ENCODE measurements around the gene HMG20B.

Gene HMG20B

DNA sequence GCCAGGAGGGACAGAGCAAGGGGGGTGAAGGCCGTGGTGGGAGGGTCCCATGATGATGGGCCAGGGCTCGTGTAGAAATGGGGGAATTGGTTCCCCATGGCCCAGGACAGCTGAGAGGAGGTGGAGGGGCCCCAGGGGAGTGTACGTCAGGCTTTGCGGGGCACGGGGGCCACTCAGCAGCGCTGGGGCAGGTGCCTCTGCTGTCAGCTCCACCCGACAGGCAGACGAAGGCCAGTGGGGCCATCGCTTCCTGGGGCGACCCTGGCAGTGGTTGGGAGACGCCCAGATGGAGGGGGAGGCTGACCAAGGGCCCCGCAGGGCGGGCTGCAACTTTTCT, 35.7 kb upstream of the HMG20B start:
- DNase-seq (ENCODE audit: low read depth) = no peak

DNA sequence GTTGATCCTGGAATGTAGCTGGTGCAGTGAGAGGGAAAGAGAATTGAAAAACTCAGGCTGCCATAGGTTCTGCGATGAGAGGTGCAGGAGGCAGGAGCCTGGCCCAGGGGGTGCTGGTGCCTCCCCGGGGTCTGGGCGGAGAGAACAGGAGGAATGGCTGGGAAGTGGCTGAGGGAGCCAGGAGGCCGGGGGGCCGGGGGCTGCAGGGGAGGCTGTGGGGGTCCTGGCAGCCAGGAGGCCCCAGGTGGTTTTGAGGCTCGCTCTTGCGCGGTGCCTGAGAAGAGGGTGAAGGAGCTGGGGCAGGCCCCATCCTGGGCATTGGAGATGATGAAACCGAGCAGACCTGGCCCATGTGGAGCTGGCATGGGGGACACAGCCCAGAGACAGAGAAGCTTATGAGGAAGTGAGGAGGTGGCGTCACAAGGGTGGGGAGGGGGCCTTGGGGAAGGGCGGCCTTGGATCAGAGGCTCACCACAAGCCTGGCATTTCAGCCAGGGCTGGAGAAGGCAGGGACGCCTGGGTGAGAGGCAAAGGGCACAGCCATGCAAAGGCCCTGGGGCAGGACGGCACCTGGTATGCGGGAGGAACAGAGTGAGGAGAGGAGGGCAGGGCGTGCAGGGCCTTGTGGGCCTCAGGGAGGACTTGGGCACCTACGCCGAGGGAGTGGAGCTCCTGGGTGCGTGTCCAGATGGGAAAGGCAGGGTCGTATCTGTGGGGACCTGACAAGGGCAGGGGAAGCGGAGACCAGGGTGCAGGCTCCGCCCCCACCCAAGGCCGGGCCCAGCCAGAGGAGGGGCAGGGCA, 35.1 kb upstream of the HMG20B start:
- DNase-seq (ENCODE audit: low read depth) = no peak

DNA sequence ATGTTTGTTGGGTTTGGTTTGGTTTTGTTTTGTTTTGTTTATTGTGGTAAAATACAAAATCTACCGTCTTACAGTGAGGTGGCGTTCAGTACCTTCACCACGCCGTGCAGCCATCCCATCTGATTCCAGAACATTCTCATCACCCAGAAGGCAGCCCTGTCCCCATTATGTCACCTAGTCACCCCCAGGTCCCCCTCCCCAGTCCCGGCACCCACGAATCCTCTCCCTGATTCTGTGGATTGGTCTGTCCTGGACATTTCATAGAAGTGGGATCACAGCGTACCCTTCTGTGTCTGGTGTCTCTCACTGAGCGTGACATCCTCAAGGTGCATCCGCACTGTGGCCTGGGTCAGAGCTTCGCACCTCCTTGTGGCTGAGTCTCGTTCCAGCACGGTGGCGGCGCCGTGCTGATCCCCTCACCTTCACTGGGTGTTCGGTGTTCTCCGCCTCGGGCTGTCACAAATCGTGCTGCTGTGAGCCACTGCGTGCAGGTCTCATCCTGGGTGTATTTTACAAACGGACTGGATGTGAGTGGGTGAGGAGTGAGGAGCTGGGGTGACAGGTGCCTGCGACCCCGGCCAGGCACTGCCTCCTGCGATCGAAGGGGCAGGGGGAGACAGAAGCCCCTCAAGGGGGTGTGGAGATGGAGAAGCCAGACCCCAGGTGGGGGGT, 34.4 kb upstream of the HMG20B start:
- no peak for DNase-seq (ENCODE audit: low read depth)

DNA sequence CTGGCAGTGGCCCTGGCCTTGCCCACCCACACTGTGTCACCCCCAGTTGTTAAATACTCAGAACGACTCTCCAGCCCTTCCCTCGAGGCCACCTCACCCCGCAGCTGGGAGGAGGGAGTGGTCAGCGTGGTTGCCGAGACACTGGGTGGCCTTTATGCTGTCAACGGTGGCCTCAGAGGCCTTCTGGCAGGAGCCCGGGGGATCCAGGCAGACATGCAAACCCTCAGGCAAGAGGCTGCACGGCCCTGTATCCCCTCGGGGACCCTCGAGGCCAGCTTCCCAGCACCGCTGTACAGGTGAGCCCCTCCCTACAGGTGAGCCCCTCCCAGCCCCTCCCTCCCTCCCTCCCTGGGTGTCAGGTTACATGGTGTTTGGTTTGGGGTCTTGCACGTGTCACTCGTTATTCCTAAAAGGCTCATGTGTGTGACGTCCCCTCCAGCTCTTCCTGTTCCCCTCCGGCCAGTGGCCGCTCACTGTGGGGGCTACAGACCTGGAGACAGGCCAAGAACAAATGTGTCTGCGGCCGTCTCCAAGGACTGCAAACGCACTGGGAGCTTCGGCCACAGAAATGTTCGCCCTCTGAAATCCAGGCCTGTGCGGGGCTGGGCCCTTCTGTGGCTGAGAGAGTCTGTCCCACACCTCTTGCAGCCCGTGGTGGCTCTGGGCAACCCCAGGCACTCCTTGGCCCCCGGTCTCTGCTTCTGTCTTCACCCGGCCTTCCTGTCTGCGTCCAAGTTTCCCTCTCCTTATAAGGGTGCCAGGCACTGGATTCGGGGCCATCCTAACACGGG, 33.6 kb upstream of the HMG20B start, which contains the start of gene TEKTIP1:
Gene TEKTIP1, plus strand, starts transcription at position 210 of the 791 bp plus-strand sequence. Its CDS starts 4 bp downstream, at position 214.
- DNase-seq (ENCODE audit: low read depth) = no peak

DNA sequence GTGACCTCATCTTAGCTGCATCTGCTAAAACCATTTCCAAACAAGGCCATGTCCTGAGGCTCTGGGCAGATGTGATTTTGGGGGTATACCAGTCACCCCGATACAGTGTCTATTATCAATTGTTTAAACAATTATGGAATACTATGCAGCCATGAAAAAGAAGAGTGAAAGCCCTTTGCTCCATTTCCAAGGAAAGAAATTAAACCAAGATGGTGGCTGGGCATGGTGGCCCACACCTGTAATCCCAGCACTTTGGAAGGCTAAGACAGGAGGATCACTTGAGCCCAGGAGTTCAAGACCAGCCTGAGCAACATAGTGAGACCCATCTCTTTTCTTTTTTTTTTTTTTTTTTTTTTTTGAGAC, 33.0 kb upstream of the HMG20B start:
- no peak for DNase-seq (ENCODE audit: low read depth)

DNA sequence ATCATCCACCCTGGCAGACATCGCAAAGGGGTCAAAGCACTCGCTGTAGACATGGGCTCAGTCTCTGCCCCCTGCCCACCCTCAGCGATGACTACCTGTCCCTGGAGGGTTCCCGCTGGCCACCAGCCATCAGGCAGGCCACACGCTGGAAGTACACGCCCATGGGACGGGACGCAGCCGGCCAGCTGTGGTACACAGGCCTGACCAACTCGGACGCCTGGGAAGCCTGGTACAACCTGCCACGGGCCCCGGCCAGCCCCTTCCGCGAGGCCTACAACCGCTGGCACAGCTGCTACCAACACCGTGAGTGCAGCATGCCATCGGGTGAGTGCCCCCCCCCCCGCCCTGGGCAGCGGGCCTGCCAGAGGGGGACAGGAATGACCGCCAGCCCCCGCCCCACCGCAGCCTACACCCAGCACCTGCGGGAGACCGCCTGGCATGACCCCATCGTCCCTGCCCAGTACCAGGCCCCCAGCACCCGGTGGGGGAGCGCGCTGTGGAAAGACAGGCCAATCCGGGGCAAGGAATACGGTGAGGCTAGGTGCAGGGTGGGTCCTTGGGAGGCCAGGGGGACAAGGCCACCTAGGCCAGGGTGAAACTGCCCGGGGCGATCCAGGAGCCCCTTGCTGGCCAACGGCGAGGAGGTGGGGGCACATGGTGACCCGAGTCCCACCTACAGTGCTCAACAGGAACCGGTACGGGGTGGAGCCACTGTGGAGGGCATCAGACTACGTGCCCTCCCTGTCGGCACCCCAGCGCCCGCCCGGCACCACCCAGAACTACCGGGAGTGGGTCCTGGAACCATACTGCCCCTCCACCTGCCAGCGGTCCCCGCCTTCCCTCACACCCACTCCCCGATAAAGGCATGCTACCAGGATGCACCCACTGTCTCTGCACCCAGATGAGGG, 29.3 kb upstream of the HMG20B start:
- no peak for DNase-seq (ENCODE audit: low read depth)

DNA sequence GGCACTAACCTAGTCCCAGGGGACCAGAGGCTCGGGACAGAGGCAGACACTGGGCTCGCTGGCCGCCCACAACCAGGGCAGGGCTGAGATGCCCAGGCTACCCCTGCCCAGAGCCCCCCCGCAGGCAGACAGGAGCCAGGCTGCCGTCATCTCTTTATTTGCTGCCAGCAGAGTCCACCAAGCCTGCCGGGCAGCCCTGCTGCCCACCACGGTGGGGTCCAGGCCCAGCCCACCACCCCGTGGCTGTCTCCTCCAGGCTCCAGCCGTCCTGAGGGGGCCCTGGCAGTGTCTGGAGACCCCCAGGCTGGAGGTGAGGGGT, 28.7 kb upstream of the HMG20B start:
- no peak for DNase-seq (ENCODE audit: low read depth)

DNA sequence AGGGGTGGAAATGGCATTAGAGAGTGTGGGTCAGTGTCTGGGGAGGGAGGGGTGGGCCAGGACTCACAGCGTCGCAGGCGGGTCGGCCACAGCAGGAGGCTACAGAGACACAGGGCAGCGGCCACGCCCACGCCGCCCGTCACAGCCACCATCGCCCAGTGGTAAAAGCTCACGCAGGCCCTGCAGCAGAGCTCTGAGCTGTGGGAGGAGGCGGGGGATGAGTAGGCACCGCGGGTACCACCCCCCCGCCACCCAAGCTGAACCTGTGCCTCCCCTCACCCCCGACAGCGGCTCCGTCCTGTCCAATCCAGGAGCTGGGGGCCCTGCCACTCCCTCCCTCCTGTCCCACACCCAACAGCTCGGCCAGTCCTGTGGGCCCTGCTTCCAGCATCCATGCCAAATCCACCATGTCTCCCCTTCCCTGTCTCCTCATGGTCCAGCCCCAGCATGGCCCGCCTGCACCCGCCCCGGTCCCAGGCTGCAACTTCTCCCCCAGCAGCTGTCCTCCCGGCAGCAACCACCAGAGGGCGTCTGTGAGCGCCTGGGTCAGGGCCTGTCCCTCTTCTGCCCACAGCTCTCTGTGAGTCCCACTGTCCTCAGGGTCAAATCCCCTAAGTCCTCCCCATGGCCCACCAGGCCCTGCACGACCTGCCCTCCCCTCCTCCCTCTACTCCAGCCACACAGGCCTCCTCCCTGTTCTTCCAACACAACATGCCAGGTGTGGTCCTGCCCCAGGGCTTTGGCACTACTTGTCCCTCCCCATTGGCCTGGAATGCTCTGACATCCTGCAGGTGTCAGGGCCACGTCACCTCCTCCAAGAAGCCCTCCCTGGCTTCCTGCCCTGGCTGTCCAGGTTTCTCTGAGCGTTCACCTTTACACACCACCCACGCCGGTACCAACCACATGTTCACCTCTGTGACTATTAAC, 27.7 kb upstream of the HMG20B start:
- DNase-seq (ENCODE audit: low read depth) = peak; percentile 59

DNA sequence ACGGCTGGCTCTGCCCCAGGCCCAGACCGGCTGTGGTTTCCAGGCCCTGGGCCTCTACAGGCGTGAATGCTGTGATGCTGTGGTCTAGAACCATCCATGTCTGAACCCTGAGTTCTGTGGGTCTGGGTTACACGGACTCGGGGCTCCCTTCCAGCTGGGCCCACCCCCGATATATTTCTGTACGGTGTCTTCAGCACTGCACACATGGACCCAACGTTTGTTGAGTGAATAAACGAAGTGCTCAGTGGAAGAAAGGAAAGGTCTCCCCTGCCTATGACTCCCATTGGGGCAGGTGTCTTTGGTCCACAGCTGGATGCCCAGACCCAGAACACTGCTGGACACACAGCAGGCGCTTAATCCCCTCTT, 27.1 kb upstream of the HMG20B start:
- DNase-seq (ENCODE audit: low read depth) = no peak

DNA sequence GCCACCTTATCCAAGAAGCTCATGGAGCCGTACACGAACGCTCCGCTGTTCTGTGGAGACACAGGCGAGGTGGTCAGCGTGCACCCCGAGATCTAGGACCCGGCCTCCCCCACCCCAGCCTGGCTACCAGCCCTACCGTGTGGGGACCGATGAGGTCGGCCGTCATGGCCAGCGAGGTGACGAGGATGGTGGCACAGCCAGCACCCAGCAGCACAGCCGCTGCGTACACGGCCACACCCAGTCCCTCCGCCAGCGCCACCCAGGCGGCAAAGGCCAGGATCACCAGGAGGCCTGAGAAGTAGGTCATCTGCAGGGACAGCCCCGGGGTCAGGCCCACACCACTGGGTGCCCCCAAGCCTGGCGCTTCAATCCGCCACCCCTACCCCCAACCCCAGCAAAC, 26.6 kb upstream of the HMG20B start:
- DNase-seq (ENCODE audit: low read depth) = no peak

DNA sequence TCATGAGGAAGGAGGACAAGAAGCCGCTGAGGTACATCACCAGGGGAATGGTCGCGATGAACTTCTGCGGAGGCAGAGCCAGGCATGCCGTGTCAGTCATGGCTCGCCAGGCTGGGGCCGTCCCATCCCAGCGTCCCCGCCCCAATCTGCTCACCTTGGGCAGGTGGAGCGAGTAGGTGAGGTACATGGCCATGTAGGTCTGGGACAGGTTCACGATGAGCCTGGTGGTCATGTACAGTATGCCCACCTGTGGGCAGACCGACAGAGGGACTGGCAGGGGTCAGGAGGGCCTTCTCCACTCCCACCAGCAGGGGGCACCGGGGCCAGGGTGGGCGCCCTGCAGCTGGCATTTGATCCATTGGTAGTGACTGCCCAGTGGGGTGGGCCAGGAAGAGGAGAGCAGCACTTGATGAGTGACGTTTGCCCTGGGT, 25.4 kb upstream of the HMG20B start:
- peak; percentile 39 for DNase-seq (ENCODE audit: low read depth)

DNA sequence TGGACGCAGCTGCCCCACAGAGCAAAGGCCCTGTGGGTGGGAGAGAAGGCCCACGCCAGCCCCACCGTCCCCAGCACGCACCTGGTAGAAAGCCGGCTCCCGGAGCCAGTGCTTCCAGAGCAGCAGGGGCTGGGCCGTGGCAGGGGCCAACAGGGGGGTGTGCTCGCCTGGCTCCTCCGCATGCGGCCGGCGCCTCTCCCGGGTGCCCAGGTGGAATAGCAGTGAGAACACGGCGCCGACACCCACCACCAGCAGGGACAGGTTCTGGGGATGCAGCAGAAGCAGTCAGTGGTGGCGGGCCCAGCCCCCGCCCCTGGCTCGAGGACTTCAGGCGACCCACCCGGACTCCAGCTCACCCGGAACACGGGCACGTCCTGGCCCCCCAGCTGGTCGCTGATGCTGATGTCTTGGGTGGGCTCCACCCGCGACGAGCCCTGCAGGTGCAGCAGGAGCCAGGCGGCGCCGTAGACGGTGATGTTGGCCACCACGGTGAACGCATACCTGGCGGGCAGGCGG, 24.9 kb upstream of the HMG20B start:
- DNase-seq (ENCODE audit: low read depth) = no peak

DNA sequence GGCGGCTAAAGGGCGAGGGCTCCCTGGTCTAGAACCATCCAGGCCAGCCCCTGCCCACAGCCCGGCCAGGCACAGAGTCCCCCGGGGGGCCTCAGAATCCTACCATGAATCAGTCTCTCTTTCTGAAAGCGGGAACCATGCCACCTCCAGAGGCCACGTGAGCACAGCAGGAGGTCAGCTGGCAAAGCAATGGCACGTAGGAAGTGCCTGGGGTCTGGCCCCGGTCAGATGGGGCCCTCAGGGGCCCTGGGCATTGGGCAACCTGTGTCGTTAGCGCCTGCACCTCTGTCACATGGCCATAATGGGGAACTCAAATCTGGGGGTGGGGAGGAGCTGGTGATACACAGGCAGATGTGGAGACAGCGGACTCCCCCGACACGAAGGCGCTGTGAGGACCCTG, 24.1 kb upstream of the HMG20B start:
- DNase-seq (ENCODE audit: low read depth) = no peak

DNA sequence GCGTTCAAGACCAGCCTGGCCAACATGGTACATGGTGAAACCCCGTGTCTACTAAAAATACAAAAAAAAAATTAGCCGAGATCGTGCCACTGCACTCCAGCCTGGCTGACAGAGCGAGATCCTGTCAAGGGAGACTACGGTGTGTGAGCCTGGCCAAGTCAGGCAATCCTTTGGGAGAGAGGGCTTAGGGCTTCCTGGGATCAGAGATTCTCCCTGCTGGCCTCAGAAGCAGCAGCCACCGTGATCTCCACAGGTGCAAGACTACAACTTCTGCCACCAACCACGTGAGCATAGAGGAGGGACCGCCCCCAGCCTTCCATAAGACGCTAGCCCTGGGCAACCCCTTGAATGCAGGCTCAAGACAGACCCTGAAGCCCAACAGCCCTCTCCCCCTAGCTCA, 22.9 kb upstream of the HMG20B start:
- DNase-seq (ENCODE audit: low read depth) = no peak

DNA sequence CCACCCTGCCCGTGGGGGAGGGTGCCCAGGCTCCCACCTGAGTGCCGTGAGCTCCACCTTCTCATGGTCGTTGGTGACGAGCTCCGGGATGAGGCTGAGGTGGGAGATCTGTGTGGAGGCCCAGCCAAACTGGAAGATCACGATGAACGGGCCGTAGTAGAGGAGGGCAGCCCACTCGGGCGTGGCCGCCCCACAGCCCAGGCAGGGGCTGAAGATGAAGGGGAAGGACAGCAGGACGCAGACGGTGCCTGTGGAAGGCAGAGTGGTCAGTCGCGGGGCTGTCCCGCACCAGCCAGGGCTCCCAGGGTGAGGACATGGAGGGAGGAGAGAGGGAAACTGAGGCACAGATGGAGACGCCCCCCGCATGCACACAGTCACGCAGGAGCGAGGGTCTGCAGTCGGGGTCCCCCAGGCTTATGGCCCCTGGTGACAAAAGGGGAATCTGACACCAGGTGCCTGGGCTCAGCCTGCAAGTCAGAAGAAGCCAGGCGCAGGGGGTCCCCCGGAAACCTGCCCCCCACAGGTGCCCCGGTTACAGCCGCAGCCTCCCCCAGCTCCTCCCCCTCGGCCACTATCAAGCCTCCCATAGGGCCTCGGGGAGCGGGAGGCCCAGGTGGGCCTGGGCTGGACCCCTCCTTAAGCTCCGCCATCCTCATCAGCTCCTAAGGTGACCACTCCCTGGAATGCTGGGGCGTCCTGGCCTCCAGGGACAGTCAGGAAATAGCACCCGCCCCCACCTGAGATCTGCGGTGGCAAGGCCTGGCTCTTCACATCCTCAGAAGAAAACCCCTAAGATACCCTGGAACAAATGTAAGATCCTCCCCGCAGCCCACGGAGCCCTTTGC, 21.6 kb upstream of the HMG20B start:
- no peak for DNase-seq (ENCODE audit: low read depth)

DNA sequence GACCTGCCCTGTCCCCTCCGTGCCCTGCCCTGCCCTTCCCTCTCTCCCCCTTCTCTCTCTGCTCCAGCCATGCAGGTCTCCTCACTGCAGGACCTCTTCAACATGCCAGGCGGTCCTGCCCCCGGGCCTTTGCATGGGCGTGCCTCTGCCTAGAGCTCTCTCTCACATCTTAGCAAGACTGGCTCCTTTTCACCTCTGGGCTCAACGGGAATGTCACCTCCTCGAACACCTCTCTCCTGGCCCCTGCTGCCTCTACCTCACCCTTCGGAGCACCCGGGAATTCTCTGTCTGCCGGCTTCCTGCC, 21.0 kb upstream of the HMG20B start:
- no peak for DNase-seq (ENCODE audit: low read depth)

DNA sequence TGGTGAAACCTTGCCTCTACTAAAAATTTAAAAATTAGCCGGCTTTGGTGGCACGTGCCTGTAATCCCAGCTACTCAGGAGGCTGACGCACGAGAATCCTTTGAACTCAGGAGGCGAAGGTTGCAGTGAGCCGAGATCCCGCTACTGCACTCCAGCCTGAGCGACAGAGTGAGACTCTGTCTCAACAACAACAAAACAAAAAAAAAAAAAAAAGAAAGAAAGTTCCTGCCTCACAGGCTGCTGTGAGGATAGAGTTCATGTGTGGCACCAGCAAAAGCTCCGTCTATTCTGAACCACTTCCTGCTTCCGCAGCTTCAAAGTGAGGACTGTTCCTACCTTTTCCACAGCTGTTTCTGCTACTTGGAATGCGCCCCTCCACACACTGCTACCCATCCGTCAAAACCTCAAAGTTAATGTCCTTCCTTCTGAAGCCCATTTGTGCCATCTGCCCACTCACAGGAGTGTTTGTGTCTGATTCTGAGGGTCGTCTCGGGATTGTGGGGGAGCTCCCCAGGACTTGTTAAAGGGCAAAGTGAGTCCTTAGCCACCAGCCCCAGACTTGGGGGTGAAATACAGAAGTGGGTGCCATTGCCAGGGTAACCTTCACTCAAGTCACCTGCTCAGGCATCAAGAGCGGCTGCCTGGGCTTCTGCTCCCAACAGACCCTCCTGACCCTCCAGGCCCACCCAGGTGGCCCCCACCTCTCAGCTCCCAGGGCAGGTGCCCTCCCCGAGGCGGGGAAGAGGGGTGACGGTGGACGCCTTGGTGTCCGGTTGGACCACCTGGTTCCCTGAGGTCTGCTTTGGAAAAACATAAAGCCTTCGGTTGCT, 18.3 kb upstream of the HMG20B start:
- DNase-seq (ENCODE audit: low read depth) = no peak

DNA sequence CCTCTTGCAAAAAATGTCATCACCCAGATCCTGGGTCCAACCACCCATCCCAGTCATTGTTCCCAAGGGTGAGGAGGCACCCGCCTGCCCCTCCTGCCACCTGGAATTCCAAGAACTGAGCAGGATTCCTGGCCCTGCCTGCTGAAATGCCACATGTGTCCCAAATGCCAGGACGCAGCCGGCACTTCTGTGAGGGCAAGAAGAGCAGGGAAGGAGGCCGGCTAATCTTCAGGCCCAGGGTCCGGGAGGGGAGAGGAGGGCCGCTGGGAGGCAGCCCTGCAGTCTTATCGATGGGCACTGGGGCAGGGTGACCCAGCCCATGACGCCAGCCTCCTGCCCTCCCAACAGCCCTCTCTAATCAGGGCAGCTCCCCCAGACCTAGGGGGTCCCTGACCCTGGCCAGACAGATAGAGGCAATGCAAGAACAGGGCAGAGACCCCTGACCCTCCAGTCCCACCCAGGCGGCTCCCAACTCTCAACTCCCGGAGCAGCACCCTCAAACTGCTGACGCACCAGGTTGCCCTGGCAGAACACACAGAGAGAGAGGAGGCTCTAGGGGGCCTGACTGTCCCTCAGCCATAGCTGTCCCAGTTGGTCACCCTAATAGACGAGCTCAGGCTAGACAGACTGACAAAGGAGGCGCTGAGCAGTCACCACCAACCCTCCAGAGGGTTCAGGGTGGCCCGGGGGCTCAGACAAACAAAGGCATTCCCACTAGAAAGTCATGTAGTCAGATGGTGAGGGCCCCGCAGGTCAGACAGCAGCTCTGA, 16.9 kb upstream of the HMG20B start:
- DNase-seq (ENCODE audit: low read depth) = no peak

All from EH (cell line).